Esophagus squamous epithelium (tissue), 5 donors: Measurements from ENCODE around the gene HLA-DPB1. TPM values are rescaled to one million over a fixed set of nuclear protein-coding genes. Genes with fewer than 3 reads are reported as not detected.
A peak's percentile ranks its signal among the peaks of the same experiment; 100 is the strongest.

Experiments used
- DNase-seq: peaks from one replicate; lab custom pipeline; 2025; lab: John Stamatoyannopoulos, UW
- H3K27ac ChIP-seq, 4 donors: fragments of 200-600 bp; sonication (generic); one replicate each; pipeline ENCODE4 v1.5.1; 2016 to 2019; ENCODE audit warnings: mild to moderate bottlenecking in 1 of 4
- H3K27me3 ChIP-seq, 4 donors: fragments of 200-600 bp; sonication (generic); 1 replicate in 3 of 4; 2 replicates in 1 of 4; pipeline versions ENCODE4 v1.5.1 to v1.6.0; 2017 to 2021; ENCODE audit warnings: antibody characterized with exemption in 1 of 4
- H3K36me3 ChIP-seq, 3 donors: fragments of 200-600 bp; sonication (generic); one replicate each; pipeline ENCODE4 v1.5.1; 2016 to 2019
- H3K4me1 ChIP-seq, 3 donors: fragments of 200-600 bp; sonication (generic); one replicate each; pipeline ENCODE4 v1.5.1; 2017 to 2019
- H3K4me3 ChIP-seq, 4 donors: fragments of 200-600 bp; sonication (generic); 1 replicate in 3 of 4; 2 replicates in 1 of 4; pipeline ENCODE4 v1.5.1; 2016 to 2019; ENCODE audit warnings: mild to moderate bottlenecking in 2 of 4, moderate library complexity in 1 of 4
- H3K9me3 ChIP-seq, 3 donors: fragments of 200-600 bp; sonication (generic); one replicate each; pipeline ENCODE4 v1.5.1; 2016 to 2019
- POLR2A ChIP-seq, 4 donors: fragments of 450-650 bp; IDR thresholded peaks; one replicate each; pipeline ENCODE4 v1.6.1; 2017; ENCODE audit warnings: antibody characterized with exemption in 4 of 4, mild to moderate bottlenecking in 4 of 4, moderate library complexity in 3 of 4
- WGBS, 2 donors: methylation state at CpG; one replicate each; pipeline ENCODE4 v1.1.5; 2018; 5-methylcytosine and 5-hydroxymethylcytosine counted together
- intact Hi-C: fragments of 100-400 bp; cut with DNase I; formaldehyde crosslinking; loops from one replicate; pipeline ENCODE4 v1.15.0; 2022
- total RNA-seq, 4 donors: library from RNA; depleted of rRNA; stranded (reverse); fragments of >200 nt; gene quantifications; one replicate each; pipeline ENCODE4 v1.1.0, GENCODE V29; 2016
- TF ChIP-seq, protein P1 (sequence below), 6 experiments: fragments of 450-650 bp in 4 of 6; fragments of 200-600 bp in 2 of 6; sonication (generic) in 2 of 6; IDR thresholded peaks; one replicate each; pipeline ENCODE4 v1.5.1; 2016 to 2019; ENCODE audit warnings: antibody characterized with exemption in 6 of 6, mild to moderate bottlenecking in 4 of 6, moderate library complexity in 4 of 6
- donor health status: DM: yes; HTN: yes; CAD: no.

Gene HLA-DPB1
- total RNA-seq, result 10 to 100 TPM in 2 of 4 donors, 1 to 10 TPM in 2; 3.2 to 96.9 (median 45.3) TPM

DNA sequence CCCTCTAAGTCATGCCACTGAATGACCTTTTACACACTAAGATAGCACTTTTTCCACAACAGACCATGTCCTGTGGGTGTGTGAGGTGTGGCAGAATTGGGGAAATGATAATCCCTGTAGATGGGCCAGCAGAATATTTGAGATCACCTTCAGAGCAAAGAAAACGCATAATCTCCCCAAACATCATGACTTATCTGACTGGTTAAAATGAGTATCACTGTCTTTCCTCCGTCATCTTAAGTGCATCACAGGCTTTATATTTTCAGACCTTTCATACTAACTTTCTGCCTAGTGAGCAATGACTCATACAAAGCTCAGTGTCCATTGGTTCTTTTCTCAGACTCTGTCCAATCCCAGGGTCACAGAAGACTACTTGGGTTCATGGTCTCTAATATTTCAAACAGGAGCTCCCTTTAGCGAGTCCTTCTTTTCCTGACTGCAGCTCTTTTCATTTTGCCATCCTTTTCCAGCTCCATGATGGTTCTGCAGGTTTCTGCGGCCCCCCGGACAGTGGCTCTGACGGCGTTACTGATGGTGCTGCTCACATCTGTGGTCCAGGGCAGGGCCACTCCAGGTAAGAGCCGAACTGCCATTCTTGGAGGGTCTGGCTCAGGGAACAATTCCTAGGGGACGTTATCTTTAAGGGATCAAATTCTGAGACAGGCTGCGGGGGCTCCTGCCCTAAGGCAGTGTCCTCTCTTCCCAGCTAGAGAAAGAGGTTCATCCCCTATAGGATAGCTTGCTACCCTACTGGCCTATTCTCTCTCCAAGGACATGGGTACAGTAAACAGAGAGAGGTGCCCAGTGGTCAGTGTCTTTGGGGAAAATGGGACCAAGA is at the start of gene HLA-DPB1:
HLA-DPB1 (plus strand) TSS at position 423 of the 838 bp plus-strand sequence; CDS start at position 475, 52 bp downstream.
- Histone ChIP-seq H3K4me1 (peaks cover 1 to 12% (median 4%) of the 10 kb centered on the region in 3 donors), H3K4me3 (peak within 1 kb of the TSS; percentile 12 to 63 (median 33)), H3K27me3 (no peaks in the 10 kb centered on the region), H3K9me3 (no peaks in the 10 kb centered on the region), H3K36me3 (no peaks in the 10 kb centered on the region), H3K27ac (peak within 1 kb of the TSS; percentile 61 to 85 (median 70))
- TF ChIP-seq, protein P1, sequence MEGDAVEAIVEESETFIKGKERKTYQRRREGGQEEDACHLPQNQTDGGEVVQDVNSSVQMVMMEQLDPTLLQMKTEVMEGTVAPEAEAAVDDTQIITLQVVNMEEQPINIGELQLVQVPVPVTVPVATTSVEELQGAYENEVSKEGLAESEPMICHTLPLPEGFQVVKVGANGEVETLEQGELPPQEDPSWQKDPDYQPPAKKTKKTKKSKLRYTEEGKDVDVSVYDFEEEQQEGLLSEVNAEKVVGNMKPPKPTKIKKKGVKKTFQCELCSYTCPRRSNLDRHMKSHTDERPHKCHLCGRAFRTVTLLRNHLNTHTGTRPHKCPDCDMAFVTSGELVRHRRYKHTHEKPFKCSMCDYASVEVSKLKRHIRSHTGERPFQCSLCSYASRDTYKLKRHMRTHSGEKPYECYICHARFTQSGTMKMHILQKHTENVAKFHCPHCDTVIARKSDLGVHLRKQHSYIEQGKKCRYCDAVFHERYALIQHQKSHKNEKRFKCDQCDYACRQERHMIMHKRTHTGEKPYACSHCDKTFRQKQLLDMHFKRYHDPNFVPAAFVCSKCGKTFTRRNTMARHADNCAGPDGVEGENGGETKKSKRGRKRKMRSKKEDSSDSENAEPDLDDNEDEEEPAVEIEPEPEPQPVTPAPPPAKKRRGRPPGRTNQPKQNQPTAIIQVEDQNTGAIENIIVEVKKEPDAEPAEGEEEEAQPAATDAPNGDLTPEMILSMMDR (IDR thresholded peaks at IDR 0.05), result no peak
- peak in 3 of 4 donors; percentile 17 to 75 (median 25) for TF ChIP-seq POLR2A (IDR thresholded peaks at IDR 0.05)
- DNase-seq, result no peak
- intact Hi-C loops, result no loop called here
- 16 to 50% methylated on average over 4 to 6 of the region's 10 CpGs for WGBS, 2 donors

GRCh38 chr6:33028220-33028849 is 47.5 kb upstream of the HLA-DPB1 start:
- no peaks in the 10 kb centered on the region for H3K9me3 ChIP-seq
- peaks cover 0 to 9% (median 5%) of the 10 kb centered on the region in 3 donors for H3K4me1 ChIP-seq
- no peak for TF ChIP-seq POLR2A (IDR thresholded peaks at IDR 0.05)
- TF ChIP-seq, protein P1 (IDR thresholded peaks at IDR 0.05), result no peak
- peak overlapping the region in 3 of 4 donors; percentile 36 to 87 (median 70) for H3K27ac ChIP-seq
- DNase-seq, result no peak
- H3K36me3 ChIP-seq, result no peaks in the 10 kb centered on the region
- H3K27me3 ChIP-seq, result peaks cover 0 to 3% (median 0%) of the 10 kb centered on the region in 4 donors
- H3K4me3 ChIP-seq, result no peak overlapping the region
- intact Hi-C loops, result no loop called here
- WGBS, 2 donors, result 18 to 29% methylated on average over 1 of the region's 1 CpG

GRCh38 chr6:33029328-33030184 is 46.2 kb upstream of the HLA-DPB1 start:
- intact Hi-C loops, result no loop called here
- 42 to 58% methylated on average over 6 of the region's 6 CpGs for WGBS, 2 donors
- DNase-seq, result peak; percentile 18

DNA sequence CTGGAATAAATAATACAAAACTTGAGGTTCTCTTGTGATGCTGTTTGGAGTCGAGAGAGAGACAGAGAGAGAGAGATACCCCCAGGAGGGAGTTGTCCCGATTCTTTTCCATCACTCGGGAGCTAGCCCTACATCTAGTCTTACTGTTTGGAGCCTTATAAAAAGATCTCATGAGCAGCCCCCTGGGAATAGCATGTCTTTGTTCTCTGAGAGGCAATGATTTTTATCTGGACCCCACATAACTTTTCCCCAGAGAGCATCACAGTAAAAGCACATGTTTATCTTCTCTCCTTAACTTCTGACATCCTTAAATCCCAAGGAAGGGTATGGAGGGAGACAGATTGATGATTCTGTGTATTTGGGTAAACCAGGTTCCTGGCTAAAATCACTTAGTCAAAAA is 45.5 kb upstream of the HLA-DPB1 start:
- 44 to 53% methylated on average over 2 to 3 of the region's 3 CpGs for WGBS, 2 donors
- intact Hi-C loops, result no loop called here
- no peaks in the 10 kb centered on the region for H3K9me3 ChIP-seq
- H3K27me3 ChIP-seq, result peaks cover 0 to 12% (median 0%) of the 10 kb centered on the region in 4 donors
- no peak overlapping the region for H3K4me3 ChIP-seq
- no peaks in the 10 kb centered on the region for H3K36me3 ChIP-seq
- no peak for TF ChIP-seq POLR2A (IDR thresholded peaks at IDR 0.05)
- TF ChIP-seq, protein P1 (IDR thresholded peaks at IDR 0.05), result no peak
- peak overlapping the region; percentile 33 to 87 (median 66) for H3K27ac ChIP-seq
- peaks cover 0 to 9% (median 5%) of the 10 kb centered on the region in 3 donors for H3K4me1 ChIP-seq
- DNase-seq, result no peak

More at GRCh38 chr6:33029328-33030184, 46.2 kb upstream of the HLA-DPB1 start:
- Histone ChIP-seq H3K4me1 (peaks cover 0 to 9% (median 5%) of the 10 kb centered on the region in 3 donors), H3K36me3 (no peaks in the 10 kb centered on the region), H3K27ac (peak overlapping the region; percentile 33 to 87 (median 66)), H3K9me3 (no peaks in the 10 kb centered on the region), H3K4me3 (no peak overlapping the region), H3K27me3 (peaks cover 0 to 8% (median 0%) of the 10 kb centered on the region in 4 donors)
- TF ChIP-seq, protein P1 (IDR thresholded peaks at IDR 0.05), result no peak
- peak in 2 of 4 donors; percentile 39 to 68 for TF ChIP-seq POLR2A (IDR thresholded peaks at IDR 0.05)
